A549 (cell line): Measurements from ENCODE around the gene TCERG1.

Experiments
- FOSL2 ChIP-seq, 2 experiments: fragments of 450-650 bp in 1 of 2; fragments of >200 bp in 1 of 2; sonication (Bioruptor Twin) in 1 of 2; formaldehyde crosslinking; IDR thresholded peaks; 2 replicates each; pipeline versions ENCODE4 v1.5.0 to v1.6.1; 2016 to 2020; ENCODE audit warnings: mild to moderate bottlenecking in 1 of 2, moderate library complexity in 1 of 2
- POLR2A ChIP-seq: IDR thresholded peaks from 2 replicates; pipeline ENCODE4 v1.6.1; 2012; ENCODE audit warnings: mild to moderate bottlenecking, low read length
- TF ChIP-seq, protein P1 (sequence below): fragments of >200 bp; sonication (Bioruptor Twin); formaldehyde crosslinking; IDR thresholded peaks from 3 replicates; pipeline ENCODE4 v1.5.1; 2016
- TF ChIP-seq, protein P2 (sequence below): fragments of 150-350 bp; IDR thresholded peaks from 2 replicates; pipeline ENCODE4 v1.6.1; 2014; ENCODE audit warnings: low read depth, mild to moderate bottlenecking, low read length

DNA sequence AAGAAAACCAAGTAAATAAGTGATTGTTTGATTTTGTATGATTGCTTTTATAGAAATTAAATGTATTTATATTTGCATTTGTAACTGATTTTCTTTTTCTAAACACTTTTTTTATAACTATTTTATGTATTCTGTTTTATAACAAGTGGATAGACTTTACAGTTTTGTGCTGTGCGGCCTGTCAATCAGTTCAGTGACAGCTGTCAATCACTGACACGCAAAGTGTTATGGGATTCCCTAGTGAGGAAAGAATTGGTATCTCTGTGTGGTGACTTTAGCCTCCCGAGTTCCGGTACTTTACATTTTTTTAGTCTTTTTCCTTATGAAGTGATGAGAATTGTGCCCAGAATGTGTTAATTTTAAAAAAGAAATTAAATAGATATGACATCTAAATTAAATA lies 52.5 kb downstream of the TCERG1 start:
- TF ChIP-seq POLR2A (no peak), FOSL2 (IDR thresholded peaks at IDR 0.05) (no peak), FOSL2 (CRISPR knock-in tag; IDR thresholded peaks at IDR 0.05) (no peak)
- TF ChIP-seq, protein P1, sequence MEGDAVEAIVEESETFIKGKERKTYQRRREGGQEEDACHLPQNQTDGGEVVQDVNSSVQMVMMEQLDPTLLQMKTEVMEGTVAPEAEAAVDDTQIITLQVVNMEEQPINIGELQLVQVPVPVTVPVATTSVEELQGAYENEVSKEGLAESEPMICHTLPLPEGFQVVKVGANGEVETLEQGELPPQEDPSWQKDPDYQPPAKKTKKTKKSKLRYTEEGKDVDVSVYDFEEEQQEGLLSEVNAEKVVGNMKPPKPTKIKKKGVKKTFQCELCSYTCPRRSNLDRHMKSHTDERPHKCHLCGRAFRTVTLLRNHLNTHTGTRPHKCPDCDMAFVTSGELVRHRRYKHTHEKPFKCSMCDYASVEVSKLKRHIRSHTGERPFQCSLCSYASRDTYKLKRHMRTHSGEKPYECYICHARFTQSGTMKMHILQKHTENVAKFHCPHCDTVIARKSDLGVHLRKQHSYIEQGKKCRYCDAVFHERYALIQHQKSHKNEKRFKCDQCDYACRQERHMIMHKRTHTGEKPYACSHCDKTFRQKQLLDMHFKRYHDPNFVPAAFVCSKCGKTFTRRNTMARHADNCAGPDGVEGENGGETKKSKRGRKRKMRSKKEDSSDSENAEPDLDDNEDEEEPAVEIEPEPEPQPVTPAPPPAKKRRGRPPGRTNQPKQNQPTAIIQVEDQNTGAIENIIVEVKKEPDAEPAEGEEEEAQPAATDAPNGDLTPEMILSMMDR: no peak
- TF ChIP-seq, protein P2, sequence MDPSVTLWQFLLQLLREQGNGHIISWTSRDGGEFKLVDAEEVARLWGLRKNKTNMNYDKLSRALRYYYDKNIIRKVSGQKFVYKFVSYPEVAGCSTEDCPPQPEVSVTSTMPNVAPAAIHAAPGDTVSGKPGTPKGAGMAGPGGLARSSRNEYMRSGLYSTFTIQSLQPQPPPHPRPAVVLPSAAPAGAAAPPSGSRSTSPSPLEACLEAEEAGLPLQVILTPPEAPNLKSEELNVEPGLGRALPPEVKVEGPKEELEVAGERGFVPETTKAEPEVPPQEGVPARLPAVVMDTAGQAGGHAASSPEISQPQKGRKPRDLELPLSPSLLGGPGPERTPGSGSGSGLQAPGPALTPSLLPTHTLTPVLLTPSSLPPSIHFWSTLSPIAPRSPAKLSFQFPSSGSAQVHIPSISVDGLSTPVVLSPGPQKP: no peak
